Uterus (tissue), 4 donors: ENCODE results near the gene MTUS2. TPM values are rescaled to one million over a fixed set of nuclear protein-coding genes. Genes with fewer than 3 reads are reported as not detected.

Experiments
- DNase-seq, 2 donors: peaks; one replicate each; pipeline ENCODE4 v3.0.0-alpha.2; 2019 to 2020
- H3K27ac ChIP-seq, 2 donors: fragments of 200-600 bp; sonication (generic); 1 replicate in 1 of 2; 2 replicates in 1 of 2; pipeline ENCODE4 v1.5.1; 2016 to 2018
- H3K27me3 ChIP-seq, 2 donors: fragments of 200-600 bp; sonication (generic); one replicate each; pipeline ENCODE4 v1.5.1; 2018 to 2019; ENCODE audit warnings: control low read depth in 1 of 2
- H3K36me3 ChIP-seq, 2 donors: fragments of 200-600 bp; sonication (generic); one replicate each; pipeline ENCODE4 v1.5.1; 2019; ENCODE audit warnings: control low read depth in 1 of 2
- H3K4me1 ChIP-seq, 2 donors: fragments of 200-600 bp; sonication (generic); one replicate each; pipeline ENCODE4 v1.5.1; 2018 to 2019; ENCODE audit warnings: control low read depth in 1 of 2
- H3K4me3 ChIP-seq, 2 donors: fragments of 200-600 bp; sonication (generic); 1 replicate in 1 of 2; 2 replicates in 1 of 2; pipeline ENCODE4 v1.5.1; 2018 to 2019; ENCODE audit warnings: mild to moderate bottlenecking in 1 of 2
- H3K9me3 ChIP-seq, 2 donors: fragments of 200-600 bp; sonication (generic); one replicate each; pipeline ENCODE4 v1.5.1; 2019; ENCODE audit warnings: control low read depth in 1 of 2
- POLR2A ChIP-seq, 2 donors: fragments of 450-650 bp; IDR thresholded peaks; one replicate each; pipeline ENCODE4 v1.6.1; 2016; ENCODE audit warnings: antibody characterized with exemption in 2 of 2, mild to moderate bottlenecking in 1 of 2, moderate library complexity in 1 of 2
- intact Hi-C: fragments of 100-400 bp; cut with DNase I; formaldehyde crosslinking; loops from one replicate; pipeline ENCODE4 v1.15.1; 2023; ENCODE audit warnings: low total_unique reads
- total RNA-seq, 4 donors: library from RNA; depleted of rRNA in 3 of 4; stranded (reverse); fragments of >200 nt in 3 of 4; gene quantifications; one replicate each; pipeline versions ENCODE4 v1.1.0 to v1.2.4, GENCODE V29; 2014 to 2023
- TF ChIP-seq, protein P1 (sequence below), 4 experiments: fragments of 200-600 bp in 2 of 4; fragments of 450-650 bp in 2 of 4; sonication (generic) in 2 of 4; IDR thresholded peaks; one replicate each; pipeline ENCODE4 v1.5.1; 2016 to 2019; ENCODE audit warnings: antibody characterized with exemption in 4 of 4, mild to moderate bottlenecking in 2 of 4, moderate library complexity in 1 of 4
- donor health status: DM: yes; HTN: yes; CAD: no.

Gene MTUS2
- total RNA-seq, 4 donors from 2014 or later, result 0.26 to 4.0 (median 3.6) TPM; not detected in 1

- Histone ChIP-seq H3K4me3 (no peak overlapping the region), H3K4me1 (no peaks in the 10 kb centered on the region), H3K27ac (no peak overlapping the region), H3K36me3 (no peaks in the 10 kb centered on the region), H3K27me3 (no peaks in the 10 kb centered on the region), H3K9me3 (no peaks in the 10 kb centered on the region)
- no peak for DNase-seq
- TF ChIP-seq, protein P1, sequence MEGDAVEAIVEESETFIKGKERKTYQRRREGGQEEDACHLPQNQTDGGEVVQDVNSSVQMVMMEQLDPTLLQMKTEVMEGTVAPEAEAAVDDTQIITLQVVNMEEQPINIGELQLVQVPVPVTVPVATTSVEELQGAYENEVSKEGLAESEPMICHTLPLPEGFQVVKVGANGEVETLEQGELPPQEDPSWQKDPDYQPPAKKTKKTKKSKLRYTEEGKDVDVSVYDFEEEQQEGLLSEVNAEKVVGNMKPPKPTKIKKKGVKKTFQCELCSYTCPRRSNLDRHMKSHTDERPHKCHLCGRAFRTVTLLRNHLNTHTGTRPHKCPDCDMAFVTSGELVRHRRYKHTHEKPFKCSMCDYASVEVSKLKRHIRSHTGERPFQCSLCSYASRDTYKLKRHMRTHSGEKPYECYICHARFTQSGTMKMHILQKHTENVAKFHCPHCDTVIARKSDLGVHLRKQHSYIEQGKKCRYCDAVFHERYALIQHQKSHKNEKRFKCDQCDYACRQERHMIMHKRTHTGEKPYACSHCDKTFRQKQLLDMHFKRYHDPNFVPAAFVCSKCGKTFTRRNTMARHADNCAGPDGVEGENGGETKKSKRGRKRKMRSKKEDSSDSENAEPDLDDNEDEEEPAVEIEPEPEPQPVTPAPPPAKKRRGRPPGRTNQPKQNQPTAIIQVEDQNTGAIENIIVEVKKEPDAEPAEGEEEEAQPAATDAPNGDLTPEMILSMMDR (IDR thresholded peaks at IDR 0.05), result no peak
- no peak for TF ChIP-seq POLR2A (IDR thresholded peaks at IDR 0.05)
- intact Hi-C loops, result no loop called here
These were observed 345.1 kb downstream of the MTUS2 start for GRCh38 chr13:29165216-29165615.

DNA sequence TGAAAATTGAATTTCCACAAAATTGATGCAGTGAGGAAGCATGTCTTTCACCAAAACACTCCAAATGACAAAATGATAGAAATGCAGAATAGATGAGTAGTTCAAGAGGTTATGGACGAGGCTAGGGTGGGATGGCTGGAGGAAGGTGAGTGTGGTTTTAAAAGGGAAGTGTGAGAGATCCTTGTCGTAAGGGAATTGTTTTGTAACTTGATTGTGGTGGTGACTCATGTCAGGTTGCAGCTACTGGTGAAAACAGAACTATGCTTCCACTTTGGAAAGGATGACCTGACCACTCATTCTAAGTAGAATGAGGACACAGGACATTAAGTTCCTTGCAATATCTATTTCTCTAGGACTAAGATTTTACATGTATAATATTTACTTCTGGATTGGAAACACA is 345.7 kb downstream of the MTUS2 start:
- H3K36me3 ChIP-seq, result no peaks in the 10 kb centered on the region
- no peaks in the 10 kb centered on the region for H3K27me3 ChIP-seq
- no peaks in the 10 kb centered on the region for H3K4me1 ChIP-seq
- no peak for DNase-seq
- no peaks in the 10 kb centered on the region for H3K9me3 ChIP-seq
- H3K27ac ChIP-seq, result no peak overlapping the region
- H3K4me3 ChIP-seq, result no peak overlapping the region
- intact Hi-C loops, result no loop called here
- TF ChIP-seq, protein P1 (IDR thresholded peaks at IDR 0.05), result no peak

DNA sequence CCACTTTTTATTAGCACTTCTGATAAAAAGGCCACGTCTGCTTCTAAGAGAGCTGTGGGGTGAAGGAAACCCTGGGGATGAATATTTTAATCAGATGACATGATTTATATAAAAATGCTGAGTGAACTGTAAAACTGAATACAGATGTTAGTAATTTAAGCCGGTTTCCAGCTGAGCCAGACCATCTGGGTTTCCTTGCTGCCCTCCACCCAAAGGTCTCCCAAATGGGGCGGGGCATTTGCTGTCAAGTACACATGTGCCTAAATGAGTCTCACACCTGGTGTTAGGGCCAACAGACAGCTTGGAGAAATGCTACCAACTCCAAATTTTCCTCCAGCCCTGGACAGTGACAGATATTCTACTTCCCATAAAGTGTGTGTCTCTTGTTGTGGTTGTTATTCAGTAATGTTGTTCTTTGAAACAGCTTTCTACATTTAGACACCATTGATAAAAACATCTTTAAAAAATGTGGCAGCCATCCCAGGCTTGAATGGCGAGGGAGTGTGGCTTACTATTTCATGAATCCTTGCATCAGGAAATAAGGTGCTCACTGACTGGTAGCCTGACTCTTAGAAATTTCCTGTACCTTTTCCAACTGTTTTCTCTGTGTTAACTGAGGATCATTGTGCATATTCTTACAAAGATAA is 350.4 kb downstream of the MTUS2 start:
- no peaks in the 10 kb centered on the region for H3K4me1 ChIP-seq
- no peak overlapping the region for H3K27ac ChIP-seq
- H3K9me3 ChIP-seq, result no peaks in the 10 kb centered on the region
- H3K27me3 ChIP-seq, result no peaks in the 10 kb centered on the region
- intact Hi-C loops, result no loop called here
- DNase-seq, result no peak
- no peak overlapping the region for H3K4me3 ChIP-seq
- no peak for TF ChIP-seq POLR2A (IDR thresholded peaks at IDR 0.05)
- TF ChIP-seq, protein P1 (IDR thresholded peaks at IDR 0.05), result no peak
- H3K36me3 ChIP-seq, result no peaks in the 10 kb centered on the region

DNA sequence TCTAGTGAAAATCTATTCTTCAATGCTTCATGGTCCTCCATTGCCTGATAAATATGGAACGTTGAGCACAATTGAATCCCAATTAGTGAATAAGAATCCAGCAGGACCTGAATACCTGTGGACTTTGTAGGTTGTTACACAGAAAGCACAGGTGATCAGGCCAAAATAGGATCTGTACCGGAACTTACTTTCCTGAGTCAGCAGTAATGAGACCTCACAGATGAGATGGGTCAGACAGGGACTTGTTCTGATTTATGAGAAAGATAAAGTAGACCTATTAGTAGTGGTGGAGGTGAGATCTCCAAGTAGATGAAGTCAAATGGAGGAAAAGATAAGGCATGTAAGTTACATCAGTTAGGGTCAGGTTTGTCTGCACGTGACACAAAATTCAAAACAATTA is 351.1 kb downstream of the MTUS2 start:
- H3K36me3 ChIP-seq, result no peaks in the 10 kb centered on the region
- DNase-seq, result no peak
- H3K27me3 ChIP-seq, result no peaks in the 10 kb centered on the region
- H3K9me3 ChIP-seq, result no peaks in the 10 kb centered on the region
- intact Hi-C loops, result no loop called here
- TF ChIP-seq POLR2A (IDR thresholded peaks at IDR 0.05), result no peak
- TF ChIP-seq, protein P1 (IDR thresholded peaks at IDR 0.05), result no peak
- H3K27ac ChIP-seq, result no peak overlapping the region
- no peaks in the 10 kb centered on the region for H3K4me1 ChIP-seq
- H3K4me3 ChIP-seq, result no peak overlapping the region

DNA sequence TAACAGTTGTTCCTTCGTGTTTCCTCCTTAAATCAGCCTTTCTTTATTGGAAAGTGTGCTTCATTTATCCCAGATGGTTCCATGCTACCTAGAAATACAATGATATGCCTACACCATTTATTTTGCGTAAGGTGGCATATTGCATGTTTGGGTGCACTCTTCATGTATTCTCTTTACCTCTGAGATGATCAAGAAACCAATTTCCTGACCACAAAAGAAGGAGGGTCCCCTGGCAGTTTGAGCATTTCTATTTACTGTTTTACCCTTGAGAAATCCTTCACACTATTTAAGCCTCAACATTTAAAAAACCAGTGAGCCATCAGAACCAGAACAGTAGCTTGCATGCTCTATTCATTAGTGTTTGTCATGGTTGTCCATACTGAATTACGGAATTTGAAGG is 354.0 kb downstream of the MTUS2 start:
- DNase-seq, result no peak
- Histone ChIP-seq H3K27me3 (no peaks in the 10 kb centered on the region), H3K9me3 (no peaks in the 10 kb centered on the region), H3K36me3 (no peaks in the 10 kb centered on the region), H3K4me1 (no peaks in the 10 kb centered on the region), H3K27ac (no peak overlapping the region), H3K4me3 (no peak overlapping the region)
- intact Hi-C loops, result no loop called here
- TF ChIP-seq, protein P1 (IDR thresholded peaks at IDR 0.05), result no peak
- no peak for TF ChIP-seq POLR2A (IDR thresholded peaks at IDR 0.05)
